HG03565 (cell line): ENCODE data around the gene RNU1-1.
"Not testable (repeated sequence)": the region's sequence is repeated elsewhere in the genome, so short reads cannot be mapped to it uniquely, and the experiment has no call there.

ENCODE experiments used
- ATAC-seq: cut with Tn5 transposase; IDR thresholded peaks from one replicate; pipeline ENCODE4 v1.9.1; 2021; ENCODE audit warnings: mild to moderate bottlenecking, moderate library complexity; ENCODE audit not compliant: unreplicated experiment

Gene RNU1-1

DNA sequence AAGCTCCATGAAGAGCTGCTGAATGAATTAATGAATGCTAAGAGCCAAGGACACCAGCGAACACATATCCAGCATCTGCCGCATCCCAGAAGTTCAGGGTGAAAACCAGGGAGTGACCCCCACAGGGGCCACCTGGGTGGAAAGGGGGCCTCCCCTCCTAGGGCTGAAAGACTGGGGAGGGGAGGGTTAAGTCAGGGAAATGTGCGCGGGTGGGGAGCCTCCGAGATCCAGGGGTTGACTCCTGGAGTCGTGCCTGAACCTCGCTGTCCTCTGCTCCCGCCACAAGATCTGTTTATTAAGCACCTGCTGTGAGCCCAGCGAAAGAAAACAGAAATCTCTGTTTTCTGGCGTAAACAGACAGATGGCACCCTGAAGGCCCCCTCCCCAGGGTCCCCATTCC is 16.0 kb downstream of the RNU1-1 start:
- not testable (repeated sequence) for ATAC-seq

DNA sequence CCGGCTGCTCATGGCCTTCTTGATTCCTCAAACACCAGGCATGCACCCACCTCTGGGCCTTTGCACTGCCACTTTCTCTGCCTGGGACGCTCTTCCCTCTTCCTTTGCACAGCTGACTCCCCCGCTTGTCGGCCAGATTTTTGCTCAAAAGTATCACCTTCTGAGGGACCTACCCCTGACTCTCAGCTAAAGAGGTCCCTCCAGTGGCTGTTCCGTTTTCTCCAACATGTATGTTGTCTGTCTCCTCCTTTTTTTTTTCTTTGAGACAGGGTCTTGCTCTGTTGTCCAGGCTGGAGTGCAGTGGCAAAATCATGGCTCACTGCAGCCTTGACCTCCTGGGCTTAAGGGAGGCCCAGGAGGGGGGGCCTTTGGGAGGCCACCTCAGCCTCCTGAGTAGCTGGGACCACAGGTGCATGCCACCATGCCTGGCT is 16.6 kb downstream of the RNU1-1 start:
- not testable (repeated sequence) for ATAC-seq

DNA sequence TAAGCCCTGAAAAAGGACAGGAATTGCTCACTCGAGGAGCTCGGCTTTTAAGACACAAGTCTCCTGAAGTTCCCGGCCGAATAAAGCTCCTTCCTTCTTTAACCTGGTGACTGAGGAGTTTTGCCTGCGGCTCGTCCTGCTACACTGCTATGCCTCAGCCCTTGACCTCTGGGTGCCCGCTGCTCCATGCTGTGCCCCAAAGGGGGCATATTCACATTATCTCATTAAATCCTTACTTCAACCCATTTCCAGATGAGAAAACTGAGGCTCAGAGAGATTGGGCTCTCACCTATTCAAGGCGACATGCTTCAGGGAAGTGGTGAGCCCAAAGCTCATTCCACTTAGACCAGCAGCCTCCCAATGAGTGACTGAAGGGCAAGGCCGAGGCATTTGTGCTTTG is 20.4 kb downstream of the RNU1-1 start:
- ATAC-seq = not testable (repeated sequence)

DNA sequence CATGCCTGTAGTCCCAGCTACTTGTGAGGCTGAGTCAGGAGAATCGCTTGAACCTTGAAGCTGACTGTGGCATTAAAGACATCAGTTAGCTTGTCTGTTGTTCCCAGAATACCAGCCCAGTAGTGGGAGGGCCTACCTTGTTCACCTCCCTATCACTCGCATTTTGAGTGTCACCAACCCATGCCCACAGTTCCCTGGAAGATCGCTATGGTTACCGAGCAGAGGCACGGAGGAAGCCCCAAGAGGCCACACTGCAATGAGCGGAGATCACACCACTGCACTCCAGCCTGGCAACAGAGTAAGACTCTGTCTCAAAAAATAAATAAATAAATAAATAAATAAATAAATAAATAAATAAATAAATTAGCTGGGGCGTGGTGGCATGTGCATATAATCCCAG is 21.1 kb downstream of the RNU1-1 start:
- not testable (repeated sequence) for ATAC-seq

DNA sequence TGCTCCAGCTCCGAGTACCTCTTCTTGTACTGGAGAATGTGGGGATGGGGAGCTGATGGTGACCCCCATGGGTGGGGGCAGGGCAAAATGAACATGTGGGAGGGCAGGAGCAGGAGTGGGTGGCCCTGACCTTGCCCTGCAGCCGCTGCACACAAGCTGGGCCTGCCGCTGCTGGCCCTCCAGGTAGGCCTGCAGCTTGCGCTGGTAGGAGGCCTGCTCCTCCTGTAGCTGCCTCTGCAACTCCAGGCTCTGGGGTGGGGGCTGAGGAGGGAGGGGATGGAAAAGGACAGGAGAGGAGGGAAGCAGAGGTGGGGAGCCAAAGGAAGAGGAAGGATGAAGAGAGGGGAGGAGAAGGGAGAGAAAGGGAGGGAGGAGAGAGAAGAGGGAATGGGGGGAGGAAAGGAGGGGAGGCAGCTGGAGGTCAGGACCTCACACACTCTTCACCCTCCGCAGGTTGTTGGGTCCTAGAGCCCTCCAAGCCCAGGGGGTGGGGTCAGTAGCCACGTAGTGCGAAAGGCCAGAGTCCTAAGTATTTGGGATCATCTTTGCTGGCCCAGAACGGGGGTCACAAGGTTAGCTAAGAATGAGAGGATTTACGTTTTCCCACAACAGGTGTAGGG is 22.9 kb downstream of the RNU1-1 start:
- ATAC-seq = no peak

DNA sequence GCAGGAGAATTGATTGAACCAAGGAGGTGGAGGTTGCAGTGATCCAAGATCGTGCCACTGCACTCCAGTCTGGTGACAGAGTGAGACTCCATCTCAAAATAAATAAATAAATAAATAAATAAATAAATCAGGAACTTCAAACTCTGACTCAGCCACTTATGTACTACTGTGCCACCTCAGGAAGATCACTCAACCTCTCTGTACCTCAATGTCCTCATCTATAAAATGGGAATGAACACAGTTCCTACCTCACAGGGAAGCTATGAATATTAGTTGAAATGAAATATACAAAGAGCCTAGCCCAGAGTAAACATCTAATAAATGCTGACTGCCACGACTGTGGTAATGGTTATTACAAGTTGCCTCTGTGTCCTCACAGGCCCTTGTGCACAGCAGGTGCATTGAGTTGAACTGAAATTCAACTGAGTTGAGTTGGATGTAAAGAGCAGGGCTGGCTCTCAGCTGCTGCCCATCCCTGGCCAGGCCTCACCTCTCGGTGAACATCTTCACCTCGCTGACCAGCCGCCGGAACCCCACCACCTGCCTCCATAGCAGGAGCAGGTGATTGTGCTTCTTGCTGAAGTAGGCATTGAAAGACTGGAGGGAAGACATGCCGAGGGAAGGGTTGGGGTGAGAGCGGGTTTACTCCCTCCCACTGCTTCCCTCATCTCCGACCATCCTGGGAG is 24.7 kb downstream of the RNU1-1 start:
- ATAC-seq = not testable (repeated sequence)

DNA sequence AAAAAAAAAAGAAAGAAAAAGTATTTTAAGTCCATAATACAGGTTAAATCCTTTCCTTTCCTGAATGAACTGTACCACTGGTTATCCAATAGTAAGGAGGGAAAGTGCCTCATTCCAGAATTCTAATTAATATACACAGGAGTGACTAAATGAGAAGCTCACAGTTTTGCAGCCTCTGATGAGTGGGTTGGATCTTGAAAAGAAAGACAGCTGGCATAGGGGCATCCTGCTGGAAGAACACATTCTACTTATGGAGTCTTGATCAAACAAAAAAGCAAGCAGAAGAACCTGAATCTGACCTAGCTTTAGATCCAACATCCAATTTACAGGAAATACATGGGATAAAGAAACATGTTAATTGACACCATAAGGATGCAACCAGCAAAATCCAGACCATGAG is 27.1 kb downstream of the RNU1-1 start:
- not testable (repeated sequence) for ATAC-seq

DNA sequence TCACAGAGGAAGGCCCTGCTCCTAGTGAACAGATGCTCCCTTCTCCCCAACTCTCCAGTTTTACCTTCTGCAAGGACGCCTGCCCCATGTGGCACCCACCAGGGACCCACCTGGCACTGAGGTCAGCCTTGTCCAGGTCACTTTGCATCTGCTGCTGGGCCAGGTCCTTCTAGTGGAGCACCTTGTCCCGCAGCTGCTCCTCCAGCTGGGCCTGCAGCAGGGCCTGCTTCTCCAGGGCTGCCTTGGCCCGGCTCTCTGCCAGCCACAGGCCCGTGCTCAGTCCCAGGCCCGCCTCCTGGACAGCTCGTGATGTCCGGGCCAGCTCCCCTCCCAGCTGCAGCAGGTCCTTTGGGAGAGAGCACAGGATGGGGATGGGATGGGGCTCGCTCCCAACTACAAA is 27.8 kb downstream of the RNU1-1 start:
- not testable (repeated sequence) for ATAC-seq

DNA sequence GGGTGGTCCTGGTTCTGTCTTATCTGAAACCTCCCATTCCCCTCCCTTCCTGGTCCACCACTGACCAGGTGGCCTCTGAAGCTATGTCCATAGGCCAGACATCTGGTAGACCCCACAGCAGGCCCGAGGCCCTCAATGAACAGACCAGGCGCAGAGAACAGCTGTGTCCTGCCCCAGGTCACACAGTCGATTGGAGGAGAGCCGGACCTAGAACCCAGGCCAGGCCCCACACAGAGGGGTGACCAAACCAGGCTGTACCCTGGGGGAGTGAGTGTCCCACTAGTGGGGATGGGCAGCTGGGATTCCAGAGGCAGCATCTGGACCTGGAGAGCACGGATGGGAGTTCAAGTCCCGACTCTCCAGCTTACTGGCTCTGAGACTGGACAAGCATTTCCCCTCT is 29.2 kb downstream of the RNU1-1 start:
- ATAC-seq = no peak

DNA sequence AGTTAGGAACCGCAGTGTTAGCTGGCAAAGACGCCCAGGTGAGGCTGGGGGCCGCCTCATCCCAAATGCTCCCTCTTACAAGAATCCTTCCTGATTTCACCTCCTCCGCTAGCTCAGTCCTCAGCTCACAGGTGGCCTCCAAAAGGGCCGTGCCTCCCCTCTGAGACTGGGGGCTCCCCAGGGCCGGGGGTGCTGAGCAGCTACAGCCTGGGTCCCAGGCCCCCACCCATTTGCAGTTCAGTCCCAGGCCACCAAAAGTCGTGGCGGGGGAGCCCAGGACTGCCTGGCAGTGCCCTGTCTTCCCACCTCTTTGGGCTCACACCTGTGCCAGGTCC is 29.6 kb downstream of the RNU1-1 start:
- no peak for ATAC-seq

DNA sequence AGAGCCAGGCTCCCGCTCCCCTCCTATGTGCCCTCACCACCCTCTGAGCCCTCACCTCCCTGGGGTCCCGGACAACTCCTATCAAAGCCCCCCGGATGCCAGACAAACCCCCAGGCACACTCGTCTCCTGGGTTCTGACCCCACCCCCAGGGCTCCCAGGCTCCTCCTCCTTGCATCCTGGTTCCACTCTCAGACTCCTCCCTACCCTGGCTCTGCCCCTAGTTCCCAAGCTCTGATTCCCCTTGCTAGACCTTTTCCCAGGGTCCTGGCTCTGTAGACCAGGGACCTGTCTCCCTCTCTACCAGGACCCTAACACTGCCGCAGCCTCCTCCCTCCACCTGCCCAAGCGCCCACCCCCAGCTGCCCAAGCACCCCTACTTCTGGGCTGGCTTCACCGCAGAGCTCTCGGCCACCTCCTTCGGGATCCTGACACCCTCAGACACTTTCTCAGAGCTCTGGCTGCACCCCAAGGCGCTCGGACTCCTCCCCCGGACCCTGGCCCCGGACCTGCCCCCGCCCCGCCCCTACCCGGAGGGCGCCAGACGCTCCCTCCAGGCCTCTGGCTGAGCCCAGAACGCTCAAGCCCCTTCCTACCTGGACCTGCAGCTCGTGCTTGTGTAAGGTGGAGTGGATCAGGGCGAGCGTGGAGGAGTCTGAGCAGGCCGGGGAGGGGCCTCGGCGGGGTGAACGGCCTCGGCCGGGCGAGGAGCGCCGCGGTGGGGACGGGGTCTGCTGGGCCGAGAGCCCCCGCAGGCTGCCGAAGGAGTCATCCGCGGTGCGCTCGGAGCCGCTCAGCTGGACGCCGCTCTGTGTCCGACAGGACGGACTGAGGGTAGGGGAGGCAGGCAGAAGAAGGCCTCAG is 30.2 kb downstream of the RNU1-1 start:
- ATAC-seq = not testable (repeated sequence)

DNA sequence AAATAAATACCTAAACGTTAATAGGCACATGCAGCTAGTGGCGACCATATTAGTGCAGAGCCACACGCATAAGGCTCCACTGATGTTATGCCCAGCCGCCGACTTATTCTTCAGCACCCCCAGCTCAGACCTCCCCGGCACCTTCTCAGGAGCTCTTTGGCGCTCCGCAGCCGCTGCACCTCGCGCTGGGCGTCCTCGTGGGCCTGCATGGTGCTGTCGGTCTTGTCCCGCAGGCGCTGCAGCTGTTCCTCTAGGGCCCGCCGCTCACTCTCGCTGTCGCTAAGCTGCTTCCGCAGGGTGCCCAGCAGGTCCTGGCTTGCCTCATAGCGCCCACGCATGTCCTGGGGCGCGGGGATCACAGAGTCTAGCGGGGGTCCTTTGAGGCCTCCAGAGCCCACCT is 30.9 kb downstream of the RNU1-1 start:
- ATAC-seq = not testable (repeated sequence)

DNA sequence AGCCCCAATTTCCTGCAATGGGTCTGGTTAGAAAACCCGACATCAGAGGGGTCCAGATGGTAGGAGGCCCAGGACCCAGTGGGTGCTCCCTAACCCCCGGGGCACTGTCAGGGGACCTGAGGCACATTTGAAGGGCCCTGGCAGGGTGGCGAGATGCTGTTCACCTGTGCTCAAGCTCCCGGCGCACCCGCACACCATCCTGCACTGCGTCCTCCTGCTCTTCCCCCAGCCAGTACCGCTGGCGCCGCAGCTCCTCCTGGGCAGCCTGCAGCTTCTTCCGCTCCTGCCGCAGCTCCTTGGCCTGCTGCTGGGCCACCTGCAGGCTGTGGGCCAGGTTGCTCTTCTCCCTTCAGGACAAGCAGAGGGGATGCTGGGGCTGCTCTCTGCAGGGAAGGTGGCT is 36.0 kb downstream of the RNU1-1 start:
- no peak for ATAC-seq

DNA sequence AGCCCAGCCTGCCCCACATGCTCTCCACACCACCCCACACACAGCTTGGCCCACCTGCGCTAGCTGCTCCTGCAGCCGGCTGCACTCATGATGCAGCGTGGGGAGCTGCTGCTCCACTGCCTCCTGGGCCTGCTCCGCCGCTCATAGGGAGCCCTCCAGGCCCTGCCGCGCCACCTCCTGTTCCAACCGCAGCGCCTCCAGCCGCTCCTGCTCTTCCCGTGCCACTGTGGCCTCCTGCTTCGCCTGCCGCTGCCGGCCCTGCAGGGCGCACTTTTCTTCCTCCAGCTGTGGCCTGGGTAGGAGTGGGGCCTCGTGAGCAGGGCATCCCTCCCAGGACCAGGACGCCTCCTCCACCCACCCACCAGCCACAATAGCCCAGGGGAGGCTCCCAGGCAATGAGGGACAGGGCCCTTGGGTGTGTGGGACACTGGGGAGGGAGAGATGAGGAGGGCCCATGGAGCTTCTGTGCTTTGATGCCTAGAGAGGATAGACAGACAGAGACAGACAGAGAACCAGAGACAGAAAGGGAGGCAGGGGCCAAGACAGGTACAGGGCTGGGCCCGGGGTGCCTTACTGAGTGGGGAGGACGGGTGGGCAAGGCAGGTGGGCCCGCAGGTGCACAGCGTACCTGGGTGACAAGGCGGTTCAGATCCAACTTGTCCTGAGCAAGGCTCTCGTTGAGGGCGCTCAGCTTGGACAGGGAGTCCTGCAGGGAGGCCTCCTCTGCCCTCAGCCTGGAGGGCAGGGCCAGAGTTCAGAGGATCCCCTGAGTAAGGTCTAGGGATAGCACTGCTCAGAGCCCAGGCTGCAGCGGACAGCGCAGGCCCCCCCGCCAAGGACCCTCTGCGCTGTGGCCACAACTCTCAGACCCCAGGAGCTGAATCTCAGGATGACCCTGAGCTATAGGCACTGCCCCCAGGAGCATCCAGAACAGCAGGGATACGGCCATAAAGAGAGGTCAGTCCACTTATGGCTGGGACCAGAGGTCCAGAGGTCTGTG is 38.0 kb downstream of the RNU1-1 start:
- ATAC-seq = not testable (repeated sequence)

DNA sequence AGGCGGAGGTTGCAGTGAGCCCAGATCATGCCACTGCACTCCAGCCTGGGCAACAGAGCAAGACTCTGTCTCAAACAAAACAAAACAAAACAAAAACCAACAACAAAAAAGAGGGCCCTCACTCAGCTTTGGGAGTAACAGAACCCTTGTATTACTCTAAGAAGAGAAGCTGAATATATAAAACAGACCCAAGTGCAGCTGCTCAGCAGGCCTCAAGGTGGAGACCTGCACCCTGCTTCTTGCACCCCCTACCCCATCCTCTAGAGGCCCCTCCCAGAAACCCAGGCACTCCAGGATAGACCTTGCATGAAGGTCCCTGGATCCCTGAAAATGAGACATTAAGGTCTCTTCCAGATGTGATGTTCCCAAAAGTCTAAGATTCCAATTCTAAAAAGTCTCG is 39.2 kb downstream of the RNU1-1 start:
- not testable (repeated sequence) for ATAC-seq

DNA sequence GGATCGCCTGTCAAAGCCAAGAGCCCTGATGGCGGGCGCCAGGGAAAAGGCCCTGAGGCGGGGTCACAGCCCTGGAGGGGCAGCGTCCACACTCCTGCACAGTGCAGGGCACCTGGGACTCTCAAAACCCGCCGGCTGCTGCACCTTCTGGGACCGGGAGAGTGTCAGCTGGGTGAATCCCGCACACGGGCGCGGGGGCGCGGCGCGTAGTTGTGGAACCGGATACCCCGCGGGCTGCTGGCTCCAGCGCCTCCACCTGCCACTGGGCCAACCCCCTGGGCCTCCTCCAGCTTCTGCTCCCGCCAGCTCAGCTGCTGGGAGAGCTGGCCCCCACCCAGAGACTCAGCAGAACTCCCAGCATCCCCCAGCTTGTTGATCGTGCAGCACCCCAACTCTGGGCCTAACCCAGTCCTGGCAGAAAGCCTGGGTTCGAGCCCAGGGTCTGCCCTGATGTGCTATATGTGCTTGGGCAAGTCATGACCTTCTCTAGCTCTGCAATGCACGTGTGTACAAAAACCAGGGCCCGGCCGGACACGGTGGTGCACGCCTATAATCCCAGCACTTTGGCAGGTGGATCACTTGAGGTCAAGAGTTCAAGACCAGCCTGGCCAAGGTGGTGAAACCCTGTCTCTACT is 39.8 kb downstream of the RNU1-1 start:
- ATAC-seq = no peak

DNA sequence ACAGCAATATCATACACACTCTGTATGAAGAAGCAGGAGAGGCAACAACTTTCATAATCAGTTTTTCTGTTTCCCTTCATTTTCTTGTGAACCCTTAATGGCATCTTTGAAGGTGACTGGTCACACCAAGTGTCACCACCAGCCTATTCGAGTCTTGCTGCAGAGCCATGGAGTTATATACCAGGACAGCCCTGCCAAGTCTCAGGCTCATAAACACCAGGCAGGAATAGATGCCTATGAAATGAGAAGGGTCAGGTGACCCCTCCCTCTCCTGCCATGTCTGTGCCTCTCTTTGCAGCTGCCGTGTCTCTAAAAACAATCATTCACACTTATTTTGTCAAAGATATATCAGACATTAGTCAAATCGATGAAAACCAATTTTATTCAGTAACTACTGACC is 45.5 kb downstream of the RNU1-1 start:
- ATAC-seq = no peak

DNA sequence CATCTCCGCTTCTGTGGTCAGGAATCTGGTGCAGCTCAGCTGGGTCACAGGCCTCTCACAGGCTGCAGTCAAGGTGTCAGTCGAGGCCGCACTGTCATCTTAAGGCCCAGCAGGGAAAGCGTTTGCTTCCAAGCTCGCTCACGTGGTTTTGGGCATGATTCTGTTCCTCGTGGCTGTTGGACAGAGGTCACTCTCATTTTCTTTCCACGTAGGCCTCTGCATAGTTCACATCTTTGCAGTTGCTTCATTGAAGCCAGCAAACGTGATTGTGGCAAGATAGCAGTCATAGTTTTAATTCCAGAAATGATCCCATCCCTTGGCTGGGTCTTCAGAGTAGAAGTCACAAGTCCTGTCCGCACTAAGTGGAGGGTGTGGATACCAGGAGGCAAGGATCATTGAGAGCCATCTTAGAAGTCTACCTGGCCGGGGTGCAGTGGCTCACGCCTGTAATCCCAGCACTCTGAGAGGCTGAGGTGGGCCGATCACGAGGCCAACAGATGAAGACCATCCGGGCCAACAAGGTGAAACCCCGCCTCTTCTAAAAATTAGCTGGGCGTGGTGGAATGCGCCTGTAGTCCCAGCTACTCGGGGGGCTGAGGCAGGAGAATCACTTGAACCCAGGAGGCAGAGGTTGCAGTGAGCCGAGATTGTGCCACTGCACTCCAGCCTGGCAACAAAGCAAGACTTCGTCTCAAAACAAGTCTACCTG is 49.0 kb downstream of the RNU1-1 start:
- no peak for ATAC-seq
